ENCODE data around the gene WWOX. TPM values are rescaled to one million over a fixed set of nuclear protein-coding genes. Genes with fewer than 3 reads are reported as not detected.

Gene WWOX
- total and polyA plus RNA-seq, 2 donors (not counting 1 experiment from before 2014, with no cell fraction given): 10.5 to 42.3 TPM

DNA sequence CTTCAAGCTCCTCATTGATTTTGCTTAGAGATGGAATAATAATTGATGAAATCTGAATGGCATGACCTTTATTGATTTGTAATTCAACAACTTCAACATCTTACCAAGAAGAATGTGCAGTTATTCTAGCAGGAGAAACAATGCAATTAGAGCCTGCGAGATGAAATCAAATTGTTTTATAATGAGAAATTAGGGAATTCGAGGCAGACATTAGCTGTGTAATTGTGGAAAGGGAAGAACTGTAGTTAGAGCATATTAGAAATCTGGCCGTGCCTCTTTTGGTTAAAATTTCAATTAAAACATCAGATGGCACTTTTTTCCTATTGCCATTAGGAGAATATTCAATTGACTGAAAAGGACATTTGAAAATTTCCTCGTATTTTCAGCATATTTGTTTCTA, 325.8 kb downstream of the WWOX start:
- DNase-seq (no peak), ATAC-seq (ENCODE audit: low read depth) (no peak)
- no peak overlapping the region for H3K4me3 Mint-ChIP-seq
- H4K20me1 ChIP-seq (ENCODE audit: control insufficient read depth, insufficient read depth, low read length, poor library complexity, severe bottlenecking): no peaks in the 10 kb centered on the region
- no peaks in the 10 kb centered on the region for H3K4me1 ChIP-seq (ENCODE audit: control insufficient read depth in 2 of 2, insufficient read depth in 2 of 2, low read length in 2 of 2)
- H3K27me3 ChIP-seq (replicated peaks in 1 of 4; ENCODE audit: control extremely low read depth in 1 of 4, control insufficient read depth in 3 of 4, insufficient read depth in 4 of 4, low read length in 3 of 4): no peaks in the 10 kb centered on the region
- no peaks in the 10 kb centered on the region for H3K9me3 ChIP-seq (ENCODE audit: control extremely low read depth in 1 of 3, control insufficient read depth in 2 of 3, insufficient read depth in 1 of 3, low read length in 2 of 3)
- no peaks in the 10 kb centered on the region for H3K36me3 ChIP-seq (replicated peaks in 1 of 2; ENCODE audit: control extremely low read depth in 1 of 2, control insufficient read depth in 1 of 2, extremely low read depth in 1 of 2, insufficient read depth in 2 of 2, low read length in 1 of 2)
- H3K4me3 ChIP-seq (ENCODE audit: control extremely low read depth in 1 of 5, extremely low read depth in 1 of 5, insufficient read depth in 1 of 5, low read depth in 2 of 5, low read length in 4 of 5): no peak overlapping the region
- ChIA-PET CTCF (no interaction called here), POLR2A (no interaction called here)
- no peaks in the 10 kb centered on the region for H3K79me2 ChIP-seq (ENCODE audit: control insufficient read depth, insufficient read depth, low read length)
- H2AFZ ChIP-seq (ENCODE audit: insufficient read depth, low read depth, low read length, poor library complexity, severe bottlenecking): no peak overlapping the region
- WGBS (ENCODE audit: insufficient coverage): 100% methylated on average over 2 of the region's 4 CpGs
- no peak overlapping the region for H3K9ac ChIP-seq (ENCODE audit: low read length)
- intact Hi-C loops (cut with micrococcal nuclease): no loop called here
- H3K9me3 Mint-ChIP-seq (ENCODE audit: insufficient read depth): no peaks in the 10 kb centered on the region
- no peak overlapping the region for H3K27ac ChIP-seq (ENCODE audit: low read length in 2 of 2)
- H3K27ac Mint-ChIP-seq: no peak overlapping the region
- H3K27me3 Mint-ChIP-seq: no peaks in the 10 kb centered on the region
- TF ChIP-seq, protein P1, sequence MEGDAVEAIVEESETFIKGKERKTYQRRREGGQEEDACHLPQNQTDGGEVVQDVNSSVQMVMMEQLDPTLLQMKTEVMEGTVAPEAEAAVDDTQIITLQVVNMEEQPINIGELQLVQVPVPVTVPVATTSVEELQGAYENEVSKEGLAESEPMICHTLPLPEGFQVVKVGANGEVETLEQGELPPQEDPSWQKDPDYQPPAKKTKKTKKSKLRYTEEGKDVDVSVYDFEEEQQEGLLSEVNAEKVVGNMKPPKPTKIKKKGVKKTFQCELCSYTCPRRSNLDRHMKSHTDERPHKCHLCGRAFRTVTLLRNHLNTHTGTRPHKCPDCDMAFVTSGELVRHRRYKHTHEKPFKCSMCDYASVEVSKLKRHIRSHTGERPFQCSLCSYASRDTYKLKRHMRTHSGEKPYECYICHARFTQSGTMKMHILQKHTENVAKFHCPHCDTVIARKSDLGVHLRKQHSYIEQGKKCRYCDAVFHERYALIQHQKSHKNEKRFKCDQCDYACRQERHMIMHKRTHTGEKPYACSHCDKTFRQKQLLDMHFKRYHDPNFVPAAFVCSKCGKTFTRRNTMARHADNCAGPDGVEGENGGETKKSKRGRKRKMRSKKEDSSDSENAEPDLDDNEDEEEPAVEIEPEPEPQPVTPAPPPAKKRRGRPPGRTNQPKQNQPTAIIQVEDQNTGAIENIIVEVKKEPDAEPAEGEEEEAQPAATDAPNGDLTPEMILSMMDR (IDR thresholded peaks at IDR 0.05): no peak
- no peak for TF ChIP-seq EZH2 (IDR thresholded peaks at IDR 0.05; ENCODE audit: borderline replicate concordance, insufficient read depth, low read depth, low read length, poor library complexity, severe bottlenecking)
- no peaks in the 10 kb centered on the region for H3K4me1 Mint-ChIP-seq
- H3K4me2 ChIP-seq (replicated peaks; ENCODE audit: low read depth, low read length, poor library complexity, severe bottlenecking): no peak overlapping the region

DNA sequence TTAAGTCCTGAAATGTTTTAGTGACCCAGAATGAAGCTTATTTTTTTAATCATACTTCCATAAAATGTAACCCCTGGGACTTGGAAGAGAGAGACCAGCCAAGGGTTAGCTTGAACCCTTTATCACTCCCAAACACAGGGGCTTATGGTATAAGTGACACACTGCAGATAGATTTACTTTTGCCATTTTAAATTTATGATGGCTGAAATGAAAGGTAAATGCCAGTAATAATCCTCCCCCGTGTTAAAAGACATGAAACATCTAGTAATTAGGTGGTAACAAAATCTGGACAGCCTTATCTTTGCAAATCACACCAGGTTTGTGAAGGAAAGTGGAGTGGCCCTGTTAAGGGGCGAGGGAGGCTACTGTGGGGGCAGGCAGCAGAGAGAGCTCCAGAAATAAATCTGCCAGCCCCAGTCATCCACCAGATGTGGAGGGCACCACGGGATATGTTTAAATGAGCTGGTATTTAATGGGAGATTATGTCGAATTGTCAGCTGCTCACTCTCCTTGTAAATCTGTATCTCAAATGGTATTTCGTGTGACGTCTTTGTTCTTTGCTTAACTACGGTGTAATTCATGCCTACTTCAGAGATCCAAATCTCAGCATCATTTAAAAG, 326.5 kb downstream of the WWOX start:
- Mint-ChIP-seq H3K4me3 (no peak overlapping the region), H3K27me3 (no peaks in the 10 kb centered on the region), H3K4me1 (no peaks in the 10 kb centered on the region), H3K27ac (no peak overlapping the region), H3K9me3 (ENCODE audit: insufficient read depth) (no peaks in the 10 kb centered on the region)
- no peaks in the 10 kb centered on the region for H3K36me3 ChIP-seq (replicated peaks in 1 of 2; ENCODE audit: control extremely low read depth in 1 of 2, control insufficient read depth in 1 of 2, extremely low read depth in 1 of 2, insufficient read depth in 2 of 2, low read length in 1 of 2)
- no peak overlapping the region for H2AFZ ChIP-seq (ENCODE audit: insufficient read depth, low read depth, low read length, poor library complexity, severe bottlenecking)
- ChIA-PET CTCF (no interaction called here), POLR2A (no interaction called here)
- no peaks in the 10 kb centered on the region for H3K4me1 ChIP-seq (ENCODE audit: control insufficient read depth in 2 of 2, insufficient read depth in 2 of 2, low read length in 2 of 2)
- WGBS (ENCODE audit: insufficient coverage): 100% methylated on average over 1 of the region's 7 CpGs
- no peak for ATAC-seq (ENCODE audit: low read depth)
- H4K20me1 ChIP-seq (ENCODE audit: control insufficient read depth, insufficient read depth, low read length, poor library complexity, severe bottlenecking): no peaks in the 10 kb centered on the region
- no peak for DNase-seq
- H3K9ac ChIP-seq (ENCODE audit: low read length): no peak overlapping the region
- no peak for TF ChIP-seq EZH2 (IDR thresholded peaks at IDR 0.05; ENCODE audit: borderline replicate concordance, insufficient read depth, low read depth, low read length, poor library complexity, severe bottlenecking)
- TF ChIP-seq, protein P1 (IDR thresholded peaks at IDR 0.05): no peak
- H3K27ac ChIP-seq (ENCODE audit: low read length in 2 of 2): no peak overlapping the region
- no peaks in the 10 kb centered on the region for H3K79me2 ChIP-seq (ENCODE audit: control insufficient read depth, insufficient read depth, low read length)
- no peaks in the 10 kb centered on the region for H3K27me3 ChIP-seq (replicated peaks in 1 of 4; ENCODE audit: control extremely low read depth in 1 of 4, control insufficient read depth in 3 of 4, insufficient read depth in 4 of 4, low read length in 3 of 4)
- no peaks in the 10 kb centered on the region for H3K9me3 ChIP-seq (ENCODE audit: control extremely low read depth in 1 of 3, control insufficient read depth in 2 of 3, insufficient read depth in 1 of 3, low read length in 2 of 3)
- no peak overlapping the region for H3K4me2 ChIP-seq (replicated peaks; ENCODE audit: low read depth, low read length, poor library complexity, severe bottlenecking)
- H3K4me3 ChIP-seq (ENCODE audit: control extremely low read depth in 1 of 5, extremely low read depth in 1 of 5, insufficient read depth in 1 of 5, low read depth in 2 of 5, low read length in 4 of 5): no peak overlapping the region
- intact Hi-C loops (cut with micrococcal nuclease): no loop called here
